Measurements from ENCODE around the gene TSGA10.
"Not testable (repeated sequence)": the region's sequence is repeated elsewhere in the genome, so short reads cannot be mapped to it uniquely, and the experiment has no call there.

Gene TSGA10

DNA sequence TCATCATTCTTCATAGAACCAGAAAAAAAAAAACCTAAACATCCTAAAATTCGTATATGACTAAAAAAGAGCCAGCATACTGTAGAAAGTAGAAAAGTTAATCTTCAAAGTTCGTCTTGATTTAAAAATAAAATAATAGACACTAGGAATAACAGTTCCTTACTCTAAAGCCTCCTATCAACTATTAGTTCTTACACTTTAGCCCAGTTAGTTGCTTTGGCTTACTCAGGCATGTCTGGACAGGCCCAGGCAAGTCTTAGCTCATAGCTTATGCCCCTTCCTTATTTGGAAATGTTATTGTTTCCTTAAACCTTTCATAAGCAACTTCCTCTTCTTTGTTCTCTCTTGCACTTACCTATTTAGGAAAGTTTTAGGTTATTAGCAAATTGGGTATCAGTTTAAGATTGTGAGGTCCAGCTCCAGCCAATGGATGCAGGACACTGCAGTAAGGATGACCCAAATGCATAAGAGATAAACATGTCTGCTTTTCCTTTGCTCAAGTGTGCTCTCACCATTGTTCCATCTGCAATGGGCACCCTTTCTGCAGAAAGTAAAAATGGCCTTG, 113.9 kb downstream of the TSGA10 start:
- peaks cover 17% of the 10 kb centered on the region for H3K36me3 Mint-ChIP-seq
- not testable (repeated sequence) for H3K27ac Mint-ChIP-seq

DNA sequence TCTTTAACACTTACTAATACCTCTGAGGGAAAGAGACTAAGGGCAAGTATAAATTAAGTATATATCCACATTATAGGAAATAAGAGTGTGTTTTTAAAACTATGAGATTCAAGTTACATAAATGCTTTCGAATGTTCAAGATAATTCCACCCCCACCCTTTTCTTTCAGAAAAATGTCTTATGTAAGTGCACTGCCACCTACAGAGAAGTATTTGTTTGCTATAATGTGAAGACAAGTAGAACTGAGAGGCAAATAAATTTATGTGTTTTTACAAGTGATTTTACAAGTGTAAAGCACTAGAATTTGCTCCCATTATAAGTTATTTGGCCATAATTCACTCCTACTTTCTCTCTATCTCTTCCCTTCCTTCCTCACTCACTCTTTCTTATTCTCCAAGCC, 118.8 kb downstream of the TSGA10 start:
- H3K27ac Mint-ChIP-seq = no peak overlapping the region
- H3K9me3 Mint-ChIP-seq = peaks cover 10% of the 10 kb centered on the region
- peaks cover 6% of the 10 kb centered on the region for H3K36me3 Mint-ChIP-seq
- H3K4me3 Mint-ChIP-seq = no peak overlapping the region
- peaks cover 12% of the 10 kb centered on the region for H3K4me1 Mint-ChIP-seq
- no peaks in the 10 kb centered on the region for H3K27me3 Mint-ChIP-seq

More for the DNA sequence above, 113.9 kb downstream of the TSGA10 start:
- peaks cover 24% of the 10 kb centered on the region for H3K9me3 Mint-ChIP-seq
- H3K4me3 Mint-ChIP-seq, H3K27me3 Mint-ChIP-seq: not testable (repeated sequence)
- H3K4me1 Mint-ChIP-seq = peaks cover 12% of the 10 kb centered on the region

DNA sequence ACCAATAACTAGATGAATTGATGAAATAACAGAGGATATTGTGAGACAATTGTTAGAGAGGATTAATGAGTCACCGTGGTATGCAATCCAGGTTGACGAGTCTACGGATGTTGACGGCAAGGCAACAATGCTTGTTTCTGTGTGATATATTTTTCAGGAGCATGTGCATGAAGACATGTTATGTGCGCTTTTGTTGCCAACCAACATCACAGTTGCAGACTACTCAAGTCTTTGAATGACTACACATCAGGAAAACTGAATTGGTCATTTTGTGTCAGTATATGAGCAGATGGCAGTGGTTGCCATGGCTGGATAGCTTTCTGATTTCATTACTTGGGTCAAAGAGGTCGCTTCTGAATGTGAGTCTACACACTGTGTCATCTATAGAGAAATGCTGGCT, 122.0 kb downstream of the TSGA10 start:
- H3K9me3 Mint-ChIP-seq = no peaks in the 10 kb centered on the region
- H3K4me1 Mint-ChIP-seq = no peaks in the 10 kb centered on the region
- peaks cover 4% of the 10 kb centered on the region for H3K36me3 Mint-ChIP-seq
- H3K27me3 Mint-ChIP-seq = no peaks in the 10 kb centered on the region
- no peak overlapping the region for H3K27ac Mint-ChIP-seq
- H3K4me3 Mint-ChIP-seq = no peak overlapping the region

DNA sequence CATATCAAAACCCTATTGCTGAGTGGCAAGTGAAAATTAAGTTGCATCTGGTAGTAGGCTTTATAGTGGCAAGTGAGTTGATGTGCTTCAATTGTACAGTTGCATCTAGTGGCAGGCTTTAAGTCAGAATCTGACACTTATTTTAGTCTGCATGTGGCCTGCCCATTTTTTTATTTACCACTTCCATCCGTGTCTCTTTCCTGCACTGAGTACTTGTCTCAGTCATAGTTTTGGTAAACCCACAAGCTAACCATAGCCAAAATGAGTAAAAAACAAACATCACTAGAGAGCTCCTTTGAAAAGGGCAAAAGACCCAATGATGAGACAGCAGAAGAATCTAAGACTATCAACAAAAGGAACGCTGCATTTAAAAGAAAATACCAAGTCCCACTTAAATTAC, 122.7 kb downstream of the TSGA10 start:
- Mint-ChIP-seq H3K36me3 (peaks cover 3% of the 10 kb centered on the region), H3K9me3 (no peaks in the 10 kb centered on the region), H3K27ac (no peak overlapping the region), H3K27me3 (no peaks in the 10 kb centered on the region), H3K4me1 (no peaks in the 10 kb centered on the region), H3K4me3 (no peak overlapping the region)

DNA sequence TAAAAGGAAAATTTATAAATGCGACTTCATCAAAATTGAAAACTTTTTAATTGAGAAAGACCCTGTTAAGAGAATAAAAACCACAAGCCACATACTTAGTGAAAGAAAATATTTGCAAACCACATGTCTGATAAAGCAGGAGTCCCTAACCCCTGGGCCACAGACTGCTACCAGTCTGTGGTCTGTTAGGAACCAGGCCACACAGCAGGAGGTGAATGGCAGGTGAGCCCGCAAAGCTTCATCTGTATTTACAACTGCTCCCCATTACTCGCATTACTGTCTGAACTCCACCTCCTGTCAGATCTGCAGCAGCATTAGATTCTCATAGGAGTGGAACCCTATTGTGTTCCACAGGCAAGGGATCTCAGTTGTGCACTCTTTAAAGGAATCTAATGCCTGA, 123.3 kb downstream of the TSGA10 start:
- no peaks in the 10 kb centered on the region for H3K27me3 Mint-ChIP-seq
- H3K36me3 Mint-ChIP-seq = peaks cover 3% of the 10 kb centered on the region
- H3K9me3 Mint-ChIP-seq = no peaks in the 10 kb centered on the region
- no peaks in the 10 kb centered on the region for H3K4me1 Mint-ChIP-seq
- no peak overlapping the region for H3K4me3 Mint-ChIP-seq
- no peak overlapping the region for H3K27ac Mint-ChIP-seq

DNA sequence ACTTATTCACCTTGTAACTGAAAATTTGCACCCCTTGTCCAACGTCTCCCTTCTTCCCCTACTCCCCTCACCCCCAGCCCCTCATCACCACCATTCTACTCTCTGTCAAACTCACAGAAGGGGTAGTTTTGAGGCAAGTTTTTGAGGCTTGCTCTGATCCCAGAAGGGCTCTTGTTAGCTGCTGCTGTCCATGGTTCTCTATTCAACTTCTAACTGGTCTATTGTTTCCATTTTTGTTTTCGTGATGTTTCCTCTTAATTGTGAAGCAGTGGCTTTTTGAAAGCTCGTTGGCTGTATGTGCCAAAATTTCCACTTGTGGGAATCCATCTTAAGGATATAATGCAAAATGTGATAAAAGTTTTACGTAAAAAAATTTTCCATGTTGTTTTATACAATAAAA, 126.2 kb downstream of the TSGA10 start:
- Mint-ChIP-seq H3K4me1 (no peaks in the 10 kb centered on the region), H3K27me3 (peaks cover 1% of the 10 kb centered on the region), H3K4me3 (no peak overlapping the region), H3K9me3 (peaks cover 10% of the 10 kb centered on the region), H3K36me3 (peaks cover 7% of the 10 kb centered on the region), H3K27ac (no peak overlapping the region)

DNA sequence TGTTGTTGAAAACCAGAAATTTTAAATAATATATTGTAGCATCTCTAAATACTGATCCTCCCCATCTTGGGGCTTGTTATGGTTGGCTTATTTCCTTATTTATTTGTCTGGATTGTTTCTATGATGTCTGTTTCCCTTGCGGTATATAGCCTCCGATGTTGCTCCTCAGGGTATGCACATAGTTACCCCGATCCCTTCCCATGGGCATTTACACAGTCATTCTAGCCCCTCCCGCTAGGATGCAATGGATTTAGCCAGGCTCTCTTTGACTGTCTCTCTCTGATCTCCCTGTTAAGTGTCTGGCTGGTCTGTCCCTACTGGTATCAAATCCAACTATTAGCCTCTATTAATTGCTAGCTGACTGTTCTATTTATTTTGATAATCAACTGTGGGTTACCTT, 126.9 kb downstream of the TSGA10 start:
- Mint-ChIP-seq H3K27me3 (peaks cover 1% of the 10 kb centered on the region), H3K27ac (no peak overlapping the region), H3K36me3 (peaks cover 7% of the 10 kb centered on the region), H3K4me3 (no peak overlapping the region), H3K9me3 (peaks cover 10% of the 10 kb centered on the region), H3K4me1 (no peaks in the 10 kb centered on the region)

DNA sequence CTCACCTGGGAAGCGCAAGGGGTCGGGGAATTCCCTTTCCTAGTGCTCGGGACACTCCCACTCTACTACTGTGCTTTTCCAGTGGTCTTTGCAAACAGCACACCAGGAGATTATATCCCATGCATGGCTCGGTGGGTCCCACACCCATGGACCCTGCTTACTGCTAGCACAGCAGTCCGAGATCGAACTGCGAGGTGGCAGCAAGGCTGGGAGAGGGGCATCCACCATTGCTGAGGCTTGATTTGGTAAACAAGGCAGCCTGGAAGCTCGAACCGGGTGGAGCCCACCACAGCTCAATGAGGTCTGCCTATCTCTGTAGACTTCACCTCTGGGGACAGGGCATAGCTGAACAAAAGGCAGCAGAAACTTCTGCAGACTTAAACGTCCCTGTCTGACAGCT, 154.0 kb downstream of the TSGA10 start:
- Mint-ChIP-seq H3K4me3 (no peak overlapping the region), H3K27me3 (no peaks in the 10 kb centered on the region), H3K36me3 (peaks cover 21% of the 10 kb centered on the region), H3K4me1 (no peaks in the 10 kb centered on the region), H3K27ac (no peak overlapping the region), H3K9me3 (peaks cover 11% of the 10 kb centered on the region)

DNA sequence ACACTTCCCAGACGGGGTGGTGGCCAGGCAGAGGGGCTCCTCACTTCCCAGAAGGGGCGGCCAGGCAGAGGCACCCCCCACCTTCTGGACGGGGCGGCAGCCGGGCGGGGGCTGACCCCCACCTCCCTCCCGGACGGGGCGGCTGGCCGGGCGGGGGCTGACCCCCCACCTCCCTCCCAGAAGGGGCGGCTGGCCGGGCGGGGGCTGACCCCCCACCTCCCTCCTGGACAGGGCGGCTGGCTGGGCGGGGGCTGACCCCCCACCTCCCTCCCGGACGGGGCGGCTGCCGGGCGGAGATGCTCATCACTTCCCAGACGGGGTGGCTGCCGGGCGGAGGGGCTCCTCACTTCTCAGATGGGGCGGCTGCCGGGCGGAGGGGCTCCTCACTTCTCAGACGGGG, 166.0 kb downstream of the TSGA10 start:
- H3K36me3 Mint-ChIP-seq, H3K9me3 Mint-ChIP-seq, H3K27me3 Mint-ChIP-seq, H3K27ac Mint-ChIP-seq, H3K4me1 Mint-ChIP-seq, H3K4me3 Mint-ChIP-seq: not testable (repeated sequence)

DNA sequence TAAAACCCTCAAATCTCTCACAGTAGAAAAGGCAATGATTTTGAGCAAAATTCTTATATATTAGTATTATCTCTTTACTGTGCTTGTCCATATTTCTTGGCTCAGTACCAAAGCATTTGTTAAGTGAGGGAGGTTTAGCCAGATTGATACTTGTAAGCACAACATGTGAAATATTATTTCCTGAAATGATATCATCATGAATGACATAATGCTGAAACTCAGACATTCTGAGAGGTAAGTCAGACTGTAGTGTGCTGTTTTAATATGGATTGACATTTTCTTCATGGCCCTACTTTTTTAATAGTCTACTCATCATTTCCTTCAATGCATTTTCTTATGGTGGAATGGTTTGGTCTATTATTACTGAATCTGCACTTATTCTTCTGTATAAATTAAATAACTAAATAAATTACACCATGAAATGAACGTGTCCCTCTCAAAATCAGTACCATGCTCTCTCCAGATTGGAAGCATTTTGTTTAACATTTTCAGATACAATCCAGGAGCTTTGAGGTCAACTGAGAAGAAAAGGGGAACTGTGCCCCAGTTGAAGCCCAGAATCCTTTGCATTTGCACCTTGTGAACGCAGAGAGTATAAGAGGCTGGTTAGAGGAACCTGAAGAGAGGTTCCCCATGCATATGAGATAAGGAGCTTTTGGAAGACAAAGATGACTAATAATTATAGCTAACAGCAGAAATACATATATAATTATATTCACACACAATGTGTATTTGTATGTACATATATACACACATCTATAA, 168.7 kb downstream of the TSGA10 start:
- no peaks in the 10 kb centered on the region for H3K9me3 Mint-ChIP-seq
- H3K36me3 Mint-ChIP-seq = no peaks in the 10 kb centered on the region
- no peaks in the 10 kb centered on the region for H3K27me3 Mint-ChIP-seq

DNA sequence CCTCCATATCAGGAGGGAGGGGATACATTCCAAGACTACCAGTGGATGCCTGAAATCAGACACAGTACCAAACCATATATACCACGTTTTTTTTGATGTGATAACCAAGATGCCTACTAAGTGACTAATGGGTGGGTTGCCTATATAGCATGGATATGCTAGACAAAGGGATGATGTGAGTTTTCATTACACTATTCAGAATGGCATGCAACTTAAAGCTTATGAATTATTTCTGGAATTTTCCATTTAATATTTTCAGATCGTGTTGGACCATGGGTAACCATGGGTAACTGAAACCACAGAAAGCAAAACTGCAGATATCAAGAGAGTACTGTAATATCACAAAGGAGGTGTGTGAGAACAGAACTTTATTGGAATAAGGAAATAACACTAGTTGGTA, 179.1 kb downstream of the TSGA10 start:
- H3K27ac Mint-ChIP-seq = no peak overlapping the region
- H3K4me3 Mint-ChIP-seq = no peak overlapping the region
- peaks cover 23% of the 10 kb centered on the region for H3K36me3 Mint-ChIP-seq
- no peaks in the 10 kb centered on the region for H3K4me1 Mint-ChIP-seq
- H3K27me3 Mint-ChIP-seq = peaks cover 10% of the 10 kb centered on the region
- H3K9me3 Mint-ChIP-seq = peaks cover 31% of the 10 kb centered on the region

More for the DNA sequence above, 168.7 kb downstream of the TSGA10 start:
- Mint-ChIP-seq H3K4me1 (no peaks in the 10 kb centered on the region), H3K27ac (no peak overlapping the region), H3K4me3 (no peak overlapping the region)

DNA sequence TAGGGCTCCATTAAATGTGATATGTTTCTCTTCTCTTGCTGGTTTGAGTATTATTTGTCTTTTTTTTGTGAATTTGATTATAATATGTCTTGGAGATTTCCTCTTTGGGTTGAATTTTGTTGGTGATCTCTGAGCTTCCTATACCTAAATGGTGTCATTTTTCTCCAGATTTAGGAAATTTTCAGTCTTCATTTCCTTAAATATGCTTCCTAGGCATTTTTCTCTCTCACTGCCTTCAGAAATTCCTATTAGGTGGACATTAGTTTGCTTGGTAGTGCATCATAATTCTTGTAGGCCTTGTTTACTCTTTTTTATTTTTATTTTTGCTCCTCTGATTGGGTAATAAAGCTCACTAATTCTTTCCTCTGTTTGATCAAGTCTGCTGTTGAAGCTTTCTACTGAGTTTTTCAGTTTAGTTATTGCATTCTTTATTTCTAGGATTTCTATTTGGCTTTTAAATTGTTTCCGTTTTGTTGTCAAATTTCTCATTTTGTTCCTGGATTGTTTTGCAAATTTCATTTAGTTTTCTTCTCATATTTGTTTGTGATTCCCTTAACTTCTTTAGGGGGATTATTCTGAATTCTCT, 182.1 kb downstream of the TSGA10 start:
- no peak overlapping the region for H3K4me3 Mint-ChIP-seq
- peaks cover 41% of the 10 kb centered on the region for H3K9me3 Mint-ChIP-seq
- peaks cover 16% of the 10 kb centered on the region for H3K27me3 Mint-ChIP-seq
- H3K4me1 Mint-ChIP-seq = no peaks in the 10 kb centered on the region
- peaks cover 29% of the 10 kb centered on the region for H3K36me3 Mint-ChIP-seq
- H3K27ac Mint-ChIP-seq = no peak overlapping the region

DNA sequence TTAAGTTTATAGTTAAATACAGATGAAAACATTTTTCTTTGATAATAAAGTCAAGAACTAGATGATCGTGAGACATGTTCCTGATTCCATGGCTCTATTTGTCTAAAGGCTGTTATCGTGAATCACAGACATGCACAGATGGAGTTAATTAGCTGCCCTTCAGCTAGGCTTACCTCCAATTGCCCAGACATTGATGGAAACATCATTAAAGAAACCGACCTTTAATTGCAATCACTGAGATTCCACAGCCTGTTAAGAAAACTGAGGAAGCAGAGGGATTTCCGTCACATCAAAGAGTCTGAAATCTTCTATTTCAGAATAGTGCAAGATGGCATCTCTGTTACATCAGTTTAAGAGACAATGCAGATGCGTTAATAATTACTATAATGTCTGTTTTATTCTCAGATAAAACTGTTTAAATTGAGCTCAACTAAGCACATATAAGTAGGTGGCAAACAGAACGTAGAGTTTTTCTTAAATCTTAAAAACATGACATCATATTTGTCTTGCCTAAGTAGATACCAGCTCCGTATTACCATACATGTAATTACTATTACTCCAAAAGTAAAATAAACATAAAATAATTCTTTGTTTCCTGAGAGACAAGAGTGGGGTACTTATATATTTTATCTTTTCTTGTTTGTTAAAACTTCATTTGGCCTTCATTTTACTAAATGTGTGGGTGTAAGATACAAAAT, 194.8 kb downstream of the TSGA10 start:
- Mint-ChIP-seq H3K4me3 (no peak overlapping the region), H3K36me3 (peaks cover 3% of the 10 kb centered on the region), H3K9me3 (peaks cover 13% of the 10 kb centered on the region), H3K27me3 (peaks cover 4% of the 10 kb centered on the region), H3K27ac (no peak overlapping the region), H3K4me1 (no peaks in the 10 kb centered on the region)

DNA sequence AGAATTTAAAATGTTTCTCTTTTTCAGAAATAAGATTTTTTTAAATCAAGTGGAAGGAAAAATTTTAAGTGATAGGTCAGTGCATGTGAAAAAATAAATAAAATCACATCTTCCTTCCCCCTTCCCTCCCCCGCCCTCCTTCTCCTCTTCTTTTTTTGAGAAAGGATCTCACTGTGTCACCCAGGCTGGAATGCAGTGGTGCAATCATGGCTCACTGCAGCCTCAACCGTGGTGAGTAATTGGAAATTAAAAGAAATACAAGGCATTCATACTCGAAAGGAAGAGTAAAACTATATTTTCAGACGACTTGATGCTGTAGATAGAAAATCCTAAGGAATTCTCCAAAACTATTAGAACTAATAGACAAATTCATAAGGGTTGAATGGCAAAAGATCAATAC, 201.8 kb downstream of the TSGA10 start:
- Mint-ChIP-seq H3K9me3 (no peaks in the 10 kb centered on the region), H3K4me1 (no peaks in the 10 kb centered on the region), H3K27ac (no peak overlapping the region), H3K27me3 (peaks cover 13% of the 10 kb centered on the region), H3K4me3 (no peak overlapping the region), H3K36me3 (no peaks in the 10 kb centered on the region)

DNA sequence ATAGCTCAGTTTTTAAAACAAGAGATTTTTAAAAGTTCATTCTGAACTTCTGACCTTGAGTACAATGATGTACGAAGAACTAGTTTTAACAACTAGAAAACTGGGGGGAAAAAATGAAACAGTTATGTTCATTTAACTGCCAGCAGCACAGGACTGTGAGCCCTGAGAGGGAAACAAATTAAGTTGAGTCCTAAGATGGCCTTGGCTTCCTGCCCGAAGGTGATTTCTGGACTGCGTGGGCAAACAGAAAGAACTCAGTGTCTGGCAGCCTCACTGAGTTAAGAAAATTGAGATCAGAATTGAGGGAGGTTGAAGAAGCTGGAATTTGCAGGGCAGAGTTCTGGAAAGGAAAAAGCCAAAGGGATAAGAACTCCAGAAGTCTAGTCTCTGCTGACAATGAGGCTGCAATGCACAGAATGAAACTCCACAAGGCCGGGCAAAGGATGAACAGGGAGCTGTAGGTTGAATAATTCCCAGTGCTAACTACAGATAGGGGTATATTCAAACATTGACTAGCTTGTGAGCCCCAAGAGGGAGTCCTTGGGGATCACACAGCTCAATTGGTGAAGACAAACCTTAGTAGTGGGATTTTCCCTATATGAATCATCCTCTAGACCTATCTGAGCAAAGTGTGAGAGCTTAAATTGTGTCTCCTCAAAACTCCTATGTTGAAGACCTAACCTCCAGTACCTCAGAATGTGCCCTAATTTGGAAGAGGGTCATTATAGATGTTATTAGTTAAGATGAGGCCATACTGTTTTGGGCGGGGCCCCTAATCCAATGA, 205.6 kb downstream of the TSGA10 start:
- Mint-ChIP-seq H3K27ac (no peak overlapping the region), H3K4me1 (no peaks in the 10 kb centered on the region), H3K9me3 (no peaks in the 10 kb centered on the region), H3K27me3 (peaks cover 9% of the 10 kb centered on the region), H3K4me3 (no peak overlapping the region), H3K36me3 (no peaks in the 10 kb centered on the region)
